Endothelial cell of umbilical vein (primary cell): ENCODE data around the gene DOC2B. TPM values are rescaled to one million over a fixed set of nuclear protein-coding genes. Genes with fewer than 3 reads are reported as not detected.

Source experiments
- BruUV-seq: library from RNA; stranded (reverse); fragments of 400-500 nt; replicated peaks from 2 replicates; lab custom pipeline; 2021; lab: Mats Ljungman, UMichigan
- CTCF ChIA-PET: fragments of 300-600, 350-600 bp; sonication (Branson Sonifier 250); formaldehyde crosslinking; loops from one replicate; lab custom pipeline; 2021; ENCODE audit warnings: antibody characterized with exemption, inconsistent platforms; lab: Charles Lee
- POLR2A ChIA-PET: fragments of 300-600, 350-600 bp; sonication (Branson Sonifier 250); formaldehyde crosslinking; loops from one replicate; lab custom pipeline; 2021; ENCODE audit warnings: antibody characterized with exemption, inconsistent platforms; lab: Charles Lee
- DNase-seq: peaks from one replicate; pipeline ENCODE4 v3.0.0-alpha.2; 2011; ENCODE audit warnings: low read depth, low spot score
- FAIRE-seq: peaks from 2 replicates; lab custom pipeline; 2011; peaks lifted over from hg19 to GRCh38; lab: Jason Lieb, UNC
- H2AFZ ChIP-seq: 2 replicates; pipeline ENCODE4 v1.6.0; 2012; ENCODE audit warnings: low read depth, low read length, control low read depth, inconsistent platforms
- H3K27ac ChIP-seq: 2 replicates; pipeline ENCODE4 v1.5.1; 2011; ENCODE audit warnings: low read depth, mild to moderate bottlenecking, control low read depth, low read length, moderate library complexity; ENCODE audit not compliant: insufficient read depth
- H3K27me3 ChIP-seq, 2 experiments: 2 replicates each; pipeline versions ENCODE4 v1.6.0 to v1.6.1; 2011; ENCODE audit warnings: low read length in 2 of 2, mixed read lengths in 1 of 2; ENCODE audit not compliant: control insufficient read depth in 2 of 2, insufficient read depth in 2 of 2
- H3K36me3 ChIP-seq, 2 experiments: 2 replicates in 1 of 2; 3 replicates in 1 of 2; pipeline ENCODE4 v1.5.1; 2011; ENCODE audit warnings: low read length in 2 of 2, mild to moderate bottlenecking in 1 of 2, moderate library complexity in 1 of 2; ENCODE audit not compliant: control insufficient read depth in 2 of 2, insufficient read depth in 2 of 2; ENCODE audit errors: extremely low read depth in 1 of 2
- H3K4me1 ChIP-seq: 3 replicates; pipeline ENCODE4 v1.5.1; 2011; ENCODE audit warnings: mild to moderate bottlenecking, low read length; ENCODE audit not compliant: control insufficient read depth, insufficient read depth; ENCODE audit errors: extremely low read depth
- H3K4me2 ChIP-seq: 2 replicates; pipeline ENCODE4 v1.6.1; 2011; ENCODE audit warnings: low read length, control low read depth, mixed read lengths; ENCODE audit not compliant: insufficient read depth
- H3K4me3 ChIP-seq, 3 experiments: fragments of 200-600 bp in 1 of 3; sonication (generic), shearing (Covaris generic) in 1 of 3; replicated peaks in 1 of 3; 2 replicates each; pipeline ENCODE4 v1.5.1; 2011 to 2016; ENCODE audit warnings: control low read depth in 3 of 3, low read length in 3 of 3, mild to moderate bottlenecking in 2 of 3, inconsistent platforms in 1 of 3, low read depth in 1 of 3, moderate library complexity in 1 of 3; ENCODE audit not compliant: insufficient read depth in 1 of 3
- H3K79me2 ChIP-seq: 2 replicates; pipeline ENCODE4 v1.6.0; 2012; ENCODE audit warnings: low read length, inconsistent platforms; ENCODE audit not compliant: control insufficient read depth, insufficient read depth
- H3K9ac ChIP-seq: replicated peaks from 2 replicates; pipeline ENCODE3; 2011; ENCODE audit warnings: low read length, control low read depth; ENCODE audit not compliant: insufficient read depth; ENCODE audit errors: extremely low read depth
- H3K9me1 ChIP-seq: replicated peaks from 3 replicates; pipeline ENCODE4 v1.6.0; 2011; ENCODE audit warnings: mild to moderate bottlenecking, low read length; ENCODE audit not compliant: control insufficient read depth, insufficient read depth; ENCODE audit errors: extremely low read depth
- H3K9me3 ChIP-seq: replicated peaks from 2 replicates; pipeline ENCODE4 v1.5.1; 2012; ENCODE audit warnings: low read length, inconsistent platforms; ENCODE audit not compliant: control insufficient read depth, insufficient read depth
- H4K20me1 ChIP-seq: replicated peaks from 2 replicates; pipeline ENCODE3; 2011; ENCODE audit warnings: mild to moderate bottlenecking, low read length; ENCODE audit not compliant: control insufficient read depth, insufficient read depth; ENCODE audit errors: extremely low read depth
- CTCF ChIP-seq, 2 donors: IDR thresholded peaks; 1 replicate in 1 of 2; 2 replicates in 1 of 2; pipeline ENCODE4 v1.5.1; 2011; ENCODE audit warnings: low read length in 2 of 2, mild to moderate bottlenecking in 2 of 2, moderate library complexity in 2 of 2, control low read depth in 1 of 2, inconsistent platforms in 1 of 2, low read depth in 1 of 2; ENCODE audit not compliant: insufficient read depth in 1 of 2; ENCODE audit errors: extremely low read depth in 1 of 2
- EZH2 ChIP-seq: IDR thresholded peaks from 2 replicates; pipeline ENCODE4 v1.6.1; 2012; ENCODE audit warnings: borderline replicate concordance, low read depth, mild to moderate bottlenecking, moderate library complexity, low read length, inconsistent platforms; ENCODE audit not compliant: severe bottlenecking
- FOS ChIP-seq: IDR thresholded peaks from 2 replicates; pipeline ENCODE4 v1.6.1; 2011; ENCODE audit warnings: mild to moderate bottlenecking, low read length, moderate library complexity, borderline replicate concordance; ENCODE audit not compliant: insufficient read depth
- GATA2 ChIP-seq: IDR thresholded peaks from 2 replicates; pipeline ENCODE4 v1.7.0; 2011; ENCODE audit warnings: low read depth, mild to moderate bottlenecking, moderate library complexity, mixed read lengths, low read length; ENCODE audit not compliant: insufficient read length, insufficient read depth
- JUN ChIP-seq: IDR thresholded peaks from 2 replicates; pipeline ENCODE4 v1.6.1; 2011; ENCODE audit warnings: borderline replicate concordance, low read depth; ENCODE audit not compliant: insufficient read length, insufficient read depth
- MYC ChIP-seq: IDR thresholded peaks from one replicate; pipeline ENCODE4 v1.6.1; 2011; ENCODE audit warnings: mild to moderate bottlenecking, low read depth, low read length
- POLR2A ChIP-seq: IDR thresholded peaks from 2 replicates; pipeline ENCODE4 v1.6.1; 2012; ENCODE audit warnings: low read depth, mild to moderate bottlenecking, control low read depth, low read length
- POLR2AphosphoS5 ChIP-seq: IDR thresholded peaks from 2 replicates; pipeline ENCODE4 v1.6.1; 2012; ENCODE audit warnings: low read depth, mild to moderate bottlenecking, control low read depth, low read length, moderate library complexity; ENCODE audit not compliant: insufficient read depth
- dilution Hi-C: fragments of 300-500 bp; cut with MboI; formaldehyde crosslinking; loops from one replicate; pipeline ENCODE4 v1.15.0; 2019; ENCODE audit warnings: low sequenced_read_pairs; ENCODE audit not compliant: extremely low pct_ligation_motif_present
- intact Hi-C: fragments of 100-400 bp; cut with micrococcal nuclease; formaldehyde crosslinking; loops from one replicate; pipeline ENCODE4 v1.10.0; 2022
- polyA plus RNA-seq, 4 experiments: library from polyadenylated mRNA; depleted of rRNA in 3 of 4; stranded (reverse) in 3 of 4; unstranded in 1 of 4; fragments of >200 nt; gene quantifications; 2 replicates each; pipeline versions ENCODE4 v1.2.1 to v1.2.3, GENCODE V29; 2011 to 2012; ENCODE audit warnings: missing spikeins in 1 of 4
- total RNA-seq: library from RNA; stranded (reverse); gene quantifications from 2 replicates; pipeline ENCODE4 v1.2.3, GENCODE V29; 2021
- TF ChIP-seq, protein P1 (sequence below): IDR thresholded peaks from 2 replicates; pipeline ENCODE4 v1.6.1; 2011; ENCODE audit not compliant: insufficient read depth, insufficient read length

Gene DOC2B
- total and polyA plus RNA-seq, 2 donors (not counting 3 experiments of a cell fraction or from before 2014, with no cell fraction given), result 0.10 to 0.22 TPM

- H3K4me2 ChIP-seq, result no peak overlapping the region
- BruUV-seq, result no TSS peak
- FAIRE-seq, result no peak
- TF ChIP-seq FOS (no peak), MYC (no peak), CTCF (IDR thresholded peaks at IDR 0.05; ENCODE audit: extremely low read depth in 1 of 2, insufficient read depth in 1 of 2, low read depth in 1 of 2, low read length in 2 of 2) (no peak), JUN (no peak), POLR2A (no peak), GATA2 (no peak), POLR2AphosphoS5 (no peak), EZH2 (no peak)
- TF ChIP-seq, protein P1, sequence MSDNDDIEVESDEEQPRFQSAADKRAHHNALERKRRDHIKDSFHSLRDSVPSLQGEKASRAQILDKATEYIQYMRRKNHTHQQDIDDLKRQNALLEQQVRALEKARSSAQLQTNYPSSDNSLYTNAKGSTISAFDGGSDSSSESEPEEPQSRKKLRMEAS, result no peak
- CTCF ChIA-PET, result no interaction called here
- dilution Hi-C loops (no loop called here), intact Hi-C loops (loop anchor here (5.0 kb wide), 1 partner anchor 555 kb away; no protein-coding TSS in a partner anchor)
- no peaks in the 10 kb centered on the region for H3K36me3 ChIP-seq
- H4K20me1 ChIP-seq, result no peaks in the 10 kb centered on the region
- no peaks in the 10 kb centered on the region for H3K9me3 ChIP-seq
- POLR2A ChIA-PET, result no interaction called here
- no peak overlapping the region for H2AFZ ChIP-seq
- no peak overlapping the region for H3K4me3 ChIP-seq
- no peaks in the 10 kb centered on the region for H3K79me2 ChIP-seq
- no peaks in the 10 kb centered on the region for H3K9me1 ChIP-seq
- H3K27me3 ChIP-seq, result no peaks in the 10 kb centered on the region
- H3K4me1 ChIP-seq, result no peaks in the 10 kb centered on the region
- H3K27ac ChIP-seq, result no peak overlapping the region
- no peak for DNase-seq
- H3K9ac ChIP-seq, result no peak overlapping the region
These were observed 34.3 kb downstream of the DOC2B start for GRCh38 chr17:146983-147761.
